ENCODE measurements around the gene KDM6B.

Gene KDM6B

DNA sequence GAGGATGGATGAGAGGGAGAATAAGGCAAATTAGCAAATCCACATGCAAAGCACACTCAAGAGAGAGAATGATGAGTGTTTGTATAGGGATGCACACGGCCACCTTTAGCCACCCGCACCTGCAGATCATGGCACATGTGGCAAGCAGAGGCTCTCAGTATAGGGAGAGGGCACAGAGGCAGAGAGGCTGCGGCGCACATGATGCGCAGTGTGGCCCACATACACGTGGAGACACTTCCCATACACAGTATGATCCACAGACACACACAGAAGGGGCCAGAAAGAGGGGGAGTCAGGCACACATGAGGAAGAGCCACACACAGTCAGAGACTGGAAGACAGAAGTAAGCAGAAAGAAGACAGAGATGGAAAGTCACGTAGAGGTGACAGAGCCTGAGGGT, 48.1 kb downstream of the KDM6B start:
- DNase-seq: no peak

GRCh38 chr17:7882629-7883028, 48.6 kb downstream of the KDM6B start:
- no peak for DNase-seq

Measured in MV-4-11 (cell line).